HG02678 (cell line): Measurements from ENCODE around the gene TNFAIP8.

Source experiments
- ATAC-seq: cut with Tn5 transposase; IDR thresholded peaks from one replicate; pipeline ENCODE4 v1.9.1; 2021; ENCODE audit warnings: mild to moderate bottlenecking, moderate library complexity; ENCODE audit not compliant: unreplicated experiment

Gene TNFAIP8

GRCh38 chr5:119345861-119346260 is 10.0 kb upstream of the TNFAIP8 start:
- no peak for ATAC-seq

DNA sequence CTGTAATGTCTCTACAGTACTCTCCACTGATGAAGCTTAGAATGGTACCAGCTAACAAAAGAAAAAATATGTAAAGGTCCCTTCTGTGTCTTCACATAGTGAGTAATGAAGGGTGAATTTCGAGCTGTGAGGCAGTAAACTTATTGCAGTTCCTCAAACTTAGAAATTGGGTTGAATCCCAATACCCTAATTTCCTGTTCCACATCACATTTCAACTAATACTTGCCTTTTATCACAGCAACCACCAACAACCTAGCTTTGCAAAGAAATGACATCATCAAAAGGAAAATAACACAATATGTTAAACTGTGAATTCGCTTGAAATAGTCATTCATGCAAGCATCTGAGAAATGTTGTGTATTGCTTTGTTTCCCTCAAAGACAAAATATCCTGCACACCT is 9.4 kb upstream of the TNFAIP8 start:
- ATAC-seq, result no peak

DNA sequence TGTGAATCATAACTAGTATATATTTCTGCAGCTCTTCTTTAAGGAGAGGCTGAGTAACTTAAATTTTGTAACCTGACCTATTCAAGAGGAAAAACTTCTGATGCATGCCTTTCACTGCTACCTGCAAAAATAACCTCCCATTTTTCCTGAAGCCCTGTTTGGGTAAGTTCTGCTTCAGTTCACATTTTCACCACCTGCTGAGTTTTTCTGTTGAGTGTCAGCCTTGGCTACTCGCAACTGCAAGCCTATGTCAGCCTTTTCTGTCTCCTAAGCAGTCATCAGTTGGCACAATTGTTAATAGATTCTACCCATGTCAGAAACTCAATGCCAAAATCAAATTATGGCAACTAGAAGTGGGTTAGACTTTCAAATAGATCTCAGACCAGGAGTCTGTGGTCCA is 8.2 kb upstream of the TNFAIP8 start:
- ATAC-seq, result no peak

GRCh38 chr5:119347991-119348390 is 7.8 kb upstream of the TNFAIP8 start:
- no peak for ATAC-seq

DNA sequence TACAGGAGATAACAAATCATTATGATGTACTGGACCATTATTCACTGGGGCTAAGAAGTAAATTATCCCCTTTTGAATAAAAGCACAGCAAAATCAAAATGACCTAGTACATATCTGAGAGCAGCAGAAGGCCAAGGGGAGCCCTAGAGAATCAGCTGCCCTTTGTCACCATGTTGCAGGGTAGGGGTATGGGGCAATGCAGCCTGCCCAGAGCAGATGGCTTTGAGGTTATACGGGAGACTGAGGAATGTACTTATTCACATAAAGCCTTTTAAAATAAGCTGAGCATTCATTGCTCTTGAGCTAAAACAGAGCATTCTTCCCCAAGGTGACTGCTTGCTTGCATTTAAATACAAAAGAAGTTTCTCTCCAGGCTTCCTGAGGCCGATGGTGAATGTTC is 2.6 kb upstream of the TNFAIP8 start:
- ATAC-seq, result no peak

GRCh38 chr5:119353686-119354366 is 2.0 kb upstream of the TNFAIP8 start:
- peak; percentile 55 for ATAC-seq

DNA sequence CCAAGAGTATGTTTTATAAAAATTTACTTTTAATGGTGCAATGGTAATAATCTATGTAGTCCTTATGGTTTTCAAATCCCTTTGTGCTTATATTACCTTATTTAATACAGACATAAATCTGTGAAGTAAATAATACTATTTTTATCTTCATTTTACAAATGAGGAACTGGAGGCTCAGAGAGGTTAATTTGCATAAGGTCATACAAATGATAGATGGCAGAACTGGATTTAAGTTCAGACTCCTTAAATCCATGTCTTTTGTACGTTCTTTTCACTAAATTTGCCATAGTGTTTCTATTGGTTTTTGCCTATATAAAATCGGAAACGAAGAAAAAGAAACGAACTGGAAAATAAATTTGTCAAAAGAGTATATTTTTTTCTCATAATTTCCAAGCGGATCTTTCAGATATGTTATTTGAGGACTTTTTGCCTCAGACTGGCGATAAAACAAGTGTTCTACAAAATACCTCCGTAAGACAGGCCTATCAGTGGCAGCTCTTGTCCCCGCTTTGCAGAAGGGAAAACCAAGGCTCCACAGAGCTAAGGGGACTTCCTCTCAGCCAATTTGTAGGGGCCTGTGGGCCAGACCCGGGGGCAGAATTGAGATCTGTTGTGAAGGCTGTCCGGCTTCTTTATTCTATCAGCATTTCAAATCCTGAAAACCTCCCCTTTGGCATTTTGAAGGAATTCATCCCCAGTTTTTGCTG is 1.1 kb upstream of the TNFAIP8 start:
- ATAC-seq, result no peak

- peak; percentile 27 for ATAC-seq
Measured at GRCh38 chr5:119355244-119355638, 578 bp upstream of the TNFAIP8 start.

DNA sequence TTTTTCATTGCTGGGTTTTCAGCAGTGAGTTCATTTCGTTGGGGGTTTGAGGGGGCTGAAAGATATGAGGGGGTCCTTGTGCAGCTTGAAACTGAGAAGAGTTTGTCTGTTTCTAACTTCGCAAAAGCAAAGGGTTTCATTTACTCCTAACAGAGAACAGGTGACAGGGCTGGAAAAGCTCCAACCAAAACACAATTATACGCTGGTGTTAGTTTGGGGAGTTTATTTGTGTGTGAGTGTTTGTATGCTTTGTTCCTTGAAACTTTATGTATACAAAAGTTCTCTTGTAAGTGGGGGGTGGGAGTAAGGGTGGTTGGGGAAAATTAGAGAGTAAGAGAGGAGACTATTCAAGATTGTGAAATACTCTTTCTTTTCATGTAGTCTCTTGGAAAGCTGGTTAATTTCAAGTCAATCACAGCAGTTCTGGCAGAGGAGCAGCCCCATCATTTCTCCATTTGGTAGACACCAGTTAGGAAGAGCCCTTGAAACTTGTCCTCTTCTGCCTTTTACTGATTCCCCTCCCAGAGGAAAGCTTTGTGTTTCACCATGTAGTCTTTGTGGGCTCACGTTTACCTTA is 881 bp downstream of the TNFAIP8 start:
- ATAC-seq, result no peak

- no peak for ATAC-seq
Measured at GRCh38 chr5:119357270-119357669, 1.5 kb downstream of the TNFAIP8 start.

DNA sequence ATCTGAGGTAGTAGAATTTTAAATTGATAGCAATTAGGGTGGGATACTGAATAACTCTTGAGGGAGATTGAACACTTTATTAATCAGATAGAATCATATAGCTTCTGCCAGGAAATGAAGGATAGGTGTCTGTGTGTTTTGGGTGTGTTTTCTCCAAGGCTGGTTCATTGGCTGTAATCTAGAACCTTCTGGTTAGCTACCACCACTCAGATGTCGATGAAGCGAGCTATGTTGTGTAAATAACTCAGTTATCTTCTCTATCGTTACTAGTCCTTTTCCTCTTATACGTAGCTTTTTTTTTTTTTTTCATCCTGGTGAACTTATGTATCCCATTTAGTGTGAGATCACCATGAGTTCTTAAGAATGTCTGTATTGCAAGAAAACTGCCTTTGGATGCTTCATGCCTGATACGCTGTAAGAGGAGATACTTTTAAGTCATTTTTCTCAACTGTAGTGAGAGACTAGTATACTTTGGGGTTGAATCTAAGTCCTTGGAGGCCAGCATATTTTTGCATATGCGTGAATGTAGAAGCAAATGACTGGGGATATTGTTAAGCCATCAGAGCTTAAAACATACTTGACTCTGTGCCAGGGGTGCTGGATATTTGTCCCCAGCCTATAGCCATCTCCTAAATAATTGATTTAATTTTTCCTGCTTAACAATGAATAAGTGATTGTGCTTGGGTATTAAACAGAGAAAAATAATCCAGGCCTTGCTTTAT is 2.1 kb downstream of the TNFAIP8 start:
- ATAC-seq, result no peak

GRCh38 chr5:119358530-119358900 is 2.7 kb downstream of the TNFAIP8 start:
- ATAC-seq, result no peak

GRCh38 chr5:119358901-119359603 is 3.2 kb downstream of the TNFAIP8 start:
- ATAC-seq, result no peak

DNA sequence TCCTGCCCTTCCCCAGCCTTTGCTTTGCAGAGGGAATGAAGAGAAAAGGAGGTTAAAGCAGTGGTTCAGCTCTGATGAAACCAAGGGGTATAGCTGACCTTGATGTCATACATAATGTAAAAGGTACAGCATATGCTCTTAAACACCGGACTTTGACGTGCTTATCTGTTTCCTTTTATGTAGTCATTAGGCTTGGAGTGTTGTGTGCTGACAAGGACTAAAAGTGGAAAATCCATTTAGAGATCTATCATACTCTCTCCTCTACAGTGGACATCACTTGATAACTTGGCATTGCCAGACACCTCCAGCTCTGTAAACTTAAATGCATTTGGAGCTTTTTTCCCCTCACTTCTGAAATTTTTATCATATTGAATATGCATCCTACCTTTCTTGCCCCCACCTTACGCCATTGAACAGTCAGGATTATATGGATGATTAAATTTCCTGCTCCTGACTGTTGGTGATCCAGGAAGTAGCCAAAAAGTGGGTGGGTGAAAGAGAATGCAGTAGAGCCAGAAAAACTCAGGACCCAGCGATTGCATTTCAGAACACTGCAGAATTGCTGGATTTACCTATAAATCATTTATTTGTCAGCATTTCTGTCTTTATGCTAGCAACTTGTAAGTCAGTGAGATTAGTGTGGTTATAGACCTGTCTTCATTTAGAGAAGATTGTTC is 4.1 kb downstream of the TNFAIP8 start:
- ATAC-seq, result no peak

- ATAC-seq, result no peak
Measured at GRCh38 chr5:119360905-119361593, 5.2 kb downstream of the TNFAIP8 start.

DNA sequence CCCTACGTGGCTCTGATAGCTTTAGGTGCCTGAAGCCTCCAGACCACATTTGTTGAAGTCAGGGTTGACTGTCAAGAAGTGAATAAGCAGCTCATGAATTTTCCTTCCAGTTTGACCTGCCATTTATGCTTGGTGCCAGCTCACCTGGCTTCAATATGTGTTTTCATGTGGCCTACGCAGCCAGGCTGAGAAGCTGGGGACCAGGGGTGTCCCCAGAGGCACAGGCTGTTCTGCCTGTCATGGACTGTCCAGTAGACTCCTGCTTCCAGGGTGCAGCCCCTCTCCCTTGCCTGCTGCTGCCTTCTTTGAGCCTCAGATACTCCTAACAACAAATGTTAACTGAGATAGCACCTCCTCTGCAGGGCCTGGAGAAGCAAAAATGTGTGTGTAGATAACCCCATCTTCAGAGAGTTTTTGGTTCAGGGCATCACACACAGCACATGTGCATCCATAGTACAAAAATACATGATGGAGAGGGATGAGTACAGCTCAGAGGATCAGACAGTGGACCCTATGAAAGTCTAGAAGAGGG is 5.8 kb downstream of the TNFAIP8 start:
- no peak for ATAC-seq

- ATAC-seq, result no peak
Measured at GRCh38 chr5:119362714-119363113, 6.9 kb downstream of the TNFAIP8 start.

DNA sequence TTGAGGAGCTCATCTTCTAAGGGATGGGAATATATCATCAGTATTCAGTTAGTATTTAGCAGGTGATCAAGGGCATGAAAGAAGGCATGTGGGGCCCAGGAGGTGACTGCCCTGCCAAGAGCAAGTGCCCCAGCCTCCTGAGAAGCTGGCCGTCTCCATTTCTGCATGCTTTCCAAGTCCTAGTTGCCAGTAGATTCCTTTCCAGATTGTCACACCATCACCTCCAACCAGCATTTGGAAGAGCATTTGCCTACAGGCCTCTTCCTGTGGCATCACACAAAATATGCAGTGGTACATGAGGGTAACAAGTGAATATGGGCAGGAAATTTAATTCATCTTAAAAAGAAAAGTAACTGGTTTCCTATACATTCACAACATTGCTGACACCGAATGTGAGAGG is 7.5 kb downstream of the TNFAIP8 start:
- no peak for ATAC-seq

- ATAC-seq, result peak; percentile 28
Measured at GRCh38 chr5:119363936-119364335, 8.1 kb downstream of the TNFAIP8 start.
